GM21528 (cell line): ENCODE measurements around the gene MYADML2.
"Not testable (repeated sequence)": the region's sequence is repeated elsewhere in the genome, so short reads cannot be mapped to it uniquely, and the experiment has no call there.

Source experiments
- ATAC-seq: cut with Tn5 transposase; IDR thresholded peaks from one replicate; pipeline ENCODE4 v1.9.1; 2021; ENCODE audit warnings: mild to moderate bottlenecking, moderate library complexity; ENCODE audit not compliant: unreplicated experiment, low FRiP score

The MYADML2 gene

DNA sequence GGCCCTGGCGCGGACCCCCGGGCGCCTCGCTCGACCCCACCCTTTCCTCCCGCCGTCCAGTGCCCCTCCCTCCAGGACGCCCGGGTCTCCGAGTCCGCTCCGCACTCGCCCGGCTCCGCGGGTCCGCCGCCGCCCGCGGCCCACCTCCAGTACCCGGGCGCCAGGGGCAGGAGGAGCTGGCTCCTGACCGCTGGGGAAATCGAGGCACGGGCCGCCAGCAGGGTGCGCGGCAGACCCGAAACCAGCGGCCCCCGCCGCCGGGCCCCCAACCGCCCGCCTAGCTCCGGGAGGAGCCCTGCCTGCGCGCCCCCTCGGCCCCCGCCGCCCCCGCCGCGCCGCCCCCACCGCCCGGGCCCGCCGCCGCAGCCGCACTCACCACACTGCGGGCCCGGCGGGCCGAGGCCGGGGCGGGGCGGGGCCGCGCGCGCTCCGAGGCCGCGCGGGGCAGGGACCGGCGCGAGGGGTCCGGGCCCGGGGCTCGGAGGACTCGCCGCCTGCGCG is 19.8 kb downstream of the MYADML2 start:
- ATAC-seq, result peak; percentile 17

DNA sequence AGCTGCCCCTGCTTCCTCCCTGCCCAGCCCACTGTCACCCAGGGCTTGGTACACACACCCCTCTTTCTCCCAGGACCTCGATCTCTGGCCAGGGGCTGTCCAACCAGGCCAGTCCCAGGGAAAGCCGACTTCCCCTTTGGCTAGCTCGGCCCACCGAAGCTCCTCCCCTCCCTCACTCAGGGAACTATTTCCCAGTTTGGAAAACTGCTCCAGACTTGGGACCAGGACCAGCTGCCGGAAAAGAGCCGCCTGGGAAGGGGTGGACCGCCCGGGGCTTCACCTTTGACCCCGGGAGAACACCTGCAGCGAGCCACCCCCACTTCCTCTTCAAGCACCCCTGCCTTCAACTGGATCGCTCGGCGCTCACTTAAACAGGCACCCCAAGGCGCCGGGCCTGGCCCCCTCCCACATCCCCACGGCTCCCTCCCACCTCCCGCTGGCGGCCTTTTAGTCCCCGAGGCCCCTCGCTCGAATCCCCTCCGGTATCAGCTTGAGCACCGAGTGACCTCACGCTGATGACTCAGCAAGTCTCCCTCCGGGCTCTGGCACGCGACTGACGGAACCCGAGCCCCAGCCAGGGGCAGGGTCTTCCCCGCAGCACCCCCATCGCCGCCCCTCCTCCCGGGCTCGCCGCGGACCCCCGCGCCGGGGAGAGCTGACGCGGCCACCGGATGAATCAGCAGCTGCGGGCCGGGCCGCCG is 20.4 kb downstream of the MYADML2 start:
- peak; percentile 24 for ATAC-seq

DNA sequence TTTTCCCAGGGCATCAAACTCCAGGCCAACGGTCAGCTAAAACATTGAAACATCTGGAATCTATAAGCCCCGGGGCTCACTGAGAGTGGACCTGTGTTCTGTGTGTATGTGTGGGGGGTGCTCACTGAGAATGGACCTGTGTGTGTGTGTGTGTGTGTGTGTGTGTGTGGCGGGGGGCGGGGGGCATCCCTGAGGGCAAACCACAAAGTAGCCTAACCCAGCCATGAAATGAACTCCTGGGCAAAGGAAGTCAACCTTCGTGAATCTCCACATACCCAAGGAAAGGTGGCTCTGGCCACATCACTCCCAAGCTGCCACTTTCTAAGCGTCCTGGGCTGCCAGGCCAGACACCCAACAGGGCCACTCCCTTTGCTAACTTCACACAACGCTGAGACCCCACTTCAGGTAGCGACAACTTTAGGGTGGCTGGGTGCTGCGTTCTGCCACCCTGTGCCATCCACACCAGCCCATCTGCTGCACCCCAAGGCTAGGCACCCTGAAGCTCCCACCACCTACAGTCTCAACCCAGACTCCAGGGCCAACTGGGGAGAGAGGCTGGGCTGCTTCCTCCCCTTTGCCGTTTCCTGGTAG is 21.1 kb downstream of the MYADML2 start:
- ATAC-seq, result no peak

DNA sequence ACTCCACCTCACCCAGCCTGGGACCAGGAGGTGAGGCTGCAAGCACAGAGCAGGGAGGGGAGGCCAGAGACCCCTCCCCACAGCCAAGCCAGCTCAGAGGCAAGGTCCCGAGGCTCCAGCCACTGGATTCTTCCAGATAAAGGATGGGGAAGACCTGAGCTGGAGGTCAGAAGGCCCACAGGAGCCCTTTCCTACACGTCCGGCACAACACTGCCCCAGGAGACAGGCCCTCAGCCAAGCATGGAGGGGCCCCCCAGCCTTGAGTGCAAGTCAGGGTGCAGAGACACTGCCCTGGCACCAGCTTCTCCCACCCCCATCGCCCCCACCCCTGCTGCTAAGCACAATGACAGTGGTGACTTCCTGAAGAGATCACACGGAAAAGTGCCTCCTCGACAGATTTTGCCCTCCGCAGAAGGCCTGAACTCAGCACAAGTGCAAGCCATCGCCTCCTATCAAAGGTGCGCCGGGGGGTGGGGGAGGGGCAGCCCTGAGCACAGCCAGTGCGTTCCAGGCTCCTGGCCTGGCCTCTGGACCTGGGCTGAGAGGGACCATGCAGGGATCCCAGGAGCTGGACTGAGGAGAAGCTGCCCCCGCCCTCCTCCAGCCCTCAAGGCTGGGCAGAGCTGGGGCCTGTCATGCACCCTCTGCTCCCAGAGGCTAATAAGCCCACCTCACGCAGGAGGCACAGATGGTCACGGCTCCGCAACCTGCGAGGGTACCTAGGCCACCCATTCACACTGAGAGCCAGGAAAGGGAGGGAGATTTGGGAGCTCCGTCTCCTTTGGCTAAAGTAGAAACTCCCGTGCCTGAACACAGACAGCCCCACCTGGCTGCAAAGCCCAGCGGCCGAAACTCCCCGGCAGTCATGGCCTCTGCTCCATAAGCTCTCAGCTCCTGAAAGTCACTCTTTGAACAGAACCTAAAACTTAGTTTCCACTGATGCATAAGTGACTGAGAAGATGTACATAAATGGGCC is 22.2 kb downstream of the MYADML2 start:
- no peak for ATAC-seq

DNA sequence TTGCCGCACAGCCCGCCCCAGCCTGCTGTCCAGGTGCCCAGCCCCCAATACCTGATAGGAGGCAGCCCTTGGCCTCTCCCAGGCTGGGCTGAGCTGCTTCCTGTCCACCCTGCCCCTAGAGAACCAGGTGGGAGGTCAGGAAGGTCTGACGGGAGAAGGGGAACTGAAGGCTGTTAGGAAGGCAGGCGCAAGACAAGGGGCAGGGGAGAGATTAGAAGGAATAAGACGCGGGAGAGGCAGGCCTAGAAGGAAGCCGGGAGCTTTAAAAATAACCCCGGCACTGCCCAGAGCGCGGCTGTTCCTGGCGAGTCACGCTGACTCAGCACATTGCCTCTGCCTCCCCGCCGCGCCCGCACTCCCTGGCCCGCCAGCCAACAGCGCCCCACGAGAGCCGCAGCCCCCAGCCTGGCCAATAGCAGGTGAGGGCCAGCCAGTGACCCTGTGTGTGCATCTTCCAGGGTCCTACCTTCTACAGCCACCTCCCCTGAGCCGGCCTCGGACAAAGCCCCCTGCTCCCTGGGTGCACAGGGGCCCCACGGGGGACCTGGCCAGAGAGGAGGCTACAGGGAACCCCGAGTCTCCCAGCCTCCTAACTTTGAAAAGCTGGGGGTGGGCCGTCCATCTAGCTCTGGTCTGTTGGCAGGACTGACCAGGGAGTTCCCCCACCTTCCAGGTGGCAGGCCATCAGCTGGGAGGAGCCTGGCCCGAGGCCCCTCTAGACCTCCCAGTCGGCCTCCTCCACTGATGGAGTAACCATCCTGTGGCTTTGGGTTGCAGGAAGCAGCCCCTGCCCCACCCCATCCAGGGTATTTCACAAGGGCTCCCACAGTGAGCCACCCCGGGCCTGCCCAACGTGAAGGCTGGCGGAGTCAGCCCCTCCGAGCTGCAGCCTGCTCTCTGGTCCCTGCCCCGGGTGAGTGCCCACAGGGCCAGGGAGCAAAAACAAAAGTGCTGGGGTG is 23.5 kb downstream of the MYADML2 start:
- no peak for ATAC-seq

DNA sequence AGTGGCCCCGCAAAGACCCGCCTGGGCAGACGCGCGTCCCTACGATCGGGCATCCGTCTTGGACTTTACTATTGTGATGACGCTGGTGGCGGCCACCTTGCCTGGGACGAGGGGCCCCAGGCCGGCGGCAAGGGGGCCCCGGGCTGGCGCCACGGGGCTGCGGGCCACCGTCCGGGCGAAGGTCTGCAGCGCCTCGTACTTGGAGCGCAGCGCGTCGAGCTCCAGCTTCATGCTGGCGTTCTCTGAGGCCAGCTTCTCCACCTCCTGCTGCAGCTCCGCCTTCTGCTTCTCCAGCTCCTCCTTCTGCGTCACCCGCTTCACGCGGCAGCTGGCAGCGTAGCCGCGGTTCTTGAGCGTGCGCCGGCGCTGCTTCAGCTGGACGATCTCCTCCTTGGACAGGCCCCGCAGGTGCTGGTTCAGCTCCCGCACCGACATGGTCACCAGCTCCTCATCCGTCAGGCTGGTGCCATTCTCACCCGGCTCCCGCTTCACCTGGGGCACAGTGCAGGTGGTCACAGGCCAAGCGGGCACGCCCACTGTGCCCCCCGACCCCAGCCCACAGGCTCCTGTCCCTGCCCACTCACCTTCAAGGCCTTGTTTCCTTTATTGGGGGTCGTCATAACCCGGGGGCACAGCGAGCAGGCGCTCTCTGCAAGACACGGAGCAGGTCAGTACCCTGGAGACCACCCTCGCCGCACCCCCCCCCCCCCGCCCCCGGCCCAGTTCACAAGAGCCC is 24.3 kb downstream of the MYADML2 start:
- no peak for ATAC-seq

DNA sequence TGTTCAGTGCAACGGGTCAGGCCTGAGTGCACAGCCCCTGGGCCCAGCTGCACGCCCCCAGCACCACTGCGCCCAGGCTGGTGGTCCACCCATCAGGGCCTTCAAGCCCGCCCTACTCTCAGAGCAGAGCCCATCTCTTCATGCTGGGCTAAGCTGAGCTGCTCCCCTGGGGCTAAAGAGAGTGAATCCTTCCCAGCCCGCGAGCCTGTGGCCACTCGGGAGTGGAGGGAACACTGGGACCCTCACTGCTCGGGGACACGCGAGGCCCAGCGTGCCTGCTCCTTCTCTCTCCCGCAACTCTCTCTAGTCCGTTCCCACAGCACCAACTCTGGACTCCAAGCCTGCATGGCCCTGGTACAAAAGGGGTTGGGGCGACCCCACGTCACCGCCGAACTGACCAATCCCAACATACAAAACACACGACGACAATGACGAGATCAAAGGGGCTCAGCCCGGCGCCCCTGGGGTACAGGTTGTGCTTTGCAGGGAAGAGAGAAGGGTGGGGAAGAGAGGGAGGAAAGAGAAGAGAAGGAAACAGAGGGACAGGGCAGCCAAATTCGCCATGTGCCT is 25.0 kb downstream of the MYADML2 start:
- no peak for ATAC-seq

DNA sequence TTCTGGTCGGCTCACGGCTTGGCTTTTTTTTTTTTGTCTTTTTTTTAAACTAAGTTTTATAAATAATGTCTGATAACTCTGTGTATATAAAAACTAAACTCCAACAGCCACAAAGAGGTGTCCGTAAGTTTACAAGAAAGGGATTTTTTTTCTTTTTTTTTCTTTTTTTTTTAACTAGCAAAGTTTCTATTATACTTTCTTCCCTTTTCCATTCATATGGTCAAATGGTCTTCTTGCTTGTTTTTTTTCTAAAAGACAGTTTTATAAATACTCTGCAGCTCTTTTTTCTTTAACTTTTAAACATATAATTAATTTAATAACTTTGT is 25.5 kb downstream of the MYADML2 start:
- ATAC-seq, result no peak

DNA sequence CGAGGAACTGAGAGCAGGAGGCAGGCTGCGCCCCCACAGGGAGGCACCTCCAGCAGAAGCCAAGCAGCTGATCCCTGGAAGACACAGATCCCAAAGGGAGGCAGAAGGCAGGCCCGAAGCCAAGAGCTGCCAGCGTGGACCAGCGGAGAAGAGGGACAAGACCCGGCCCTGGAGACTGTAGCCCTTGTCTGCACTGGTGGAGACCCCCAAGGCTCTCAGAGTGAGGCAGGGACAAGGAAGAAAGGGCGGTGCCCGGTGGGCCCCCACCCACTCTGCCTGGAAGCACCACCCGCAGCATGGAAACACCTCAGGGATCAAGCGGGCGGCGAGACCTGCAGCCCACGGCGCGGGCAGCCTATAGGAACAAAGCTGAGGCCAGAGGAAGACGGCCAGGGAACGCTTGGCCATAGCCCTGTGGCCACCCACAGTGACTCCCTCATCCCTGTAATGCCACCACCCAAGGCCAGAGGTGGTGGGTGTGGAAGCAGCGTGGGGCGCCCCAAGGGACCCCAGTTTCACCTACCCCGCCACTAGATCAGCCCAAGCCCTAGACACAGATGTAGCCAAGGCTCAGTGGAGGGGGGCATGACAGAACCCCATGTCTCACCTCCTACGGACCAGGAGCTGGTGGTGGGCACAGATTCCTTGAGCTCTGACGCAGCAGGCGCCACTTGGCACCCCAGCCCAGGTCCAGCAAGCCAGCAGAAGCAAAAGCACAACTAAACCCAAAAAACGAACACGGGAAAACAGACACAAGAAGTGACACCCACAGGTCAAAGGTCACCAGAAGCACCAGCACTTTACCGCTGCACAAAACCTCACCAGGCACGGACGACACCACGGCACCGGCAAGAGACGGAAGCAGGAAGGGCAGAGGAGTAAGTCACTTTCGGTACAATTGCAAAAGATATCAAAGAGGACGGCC is 26.2 kb downstream of the MYADML2 start:
- no peak for ATAC-seq

DNA sequence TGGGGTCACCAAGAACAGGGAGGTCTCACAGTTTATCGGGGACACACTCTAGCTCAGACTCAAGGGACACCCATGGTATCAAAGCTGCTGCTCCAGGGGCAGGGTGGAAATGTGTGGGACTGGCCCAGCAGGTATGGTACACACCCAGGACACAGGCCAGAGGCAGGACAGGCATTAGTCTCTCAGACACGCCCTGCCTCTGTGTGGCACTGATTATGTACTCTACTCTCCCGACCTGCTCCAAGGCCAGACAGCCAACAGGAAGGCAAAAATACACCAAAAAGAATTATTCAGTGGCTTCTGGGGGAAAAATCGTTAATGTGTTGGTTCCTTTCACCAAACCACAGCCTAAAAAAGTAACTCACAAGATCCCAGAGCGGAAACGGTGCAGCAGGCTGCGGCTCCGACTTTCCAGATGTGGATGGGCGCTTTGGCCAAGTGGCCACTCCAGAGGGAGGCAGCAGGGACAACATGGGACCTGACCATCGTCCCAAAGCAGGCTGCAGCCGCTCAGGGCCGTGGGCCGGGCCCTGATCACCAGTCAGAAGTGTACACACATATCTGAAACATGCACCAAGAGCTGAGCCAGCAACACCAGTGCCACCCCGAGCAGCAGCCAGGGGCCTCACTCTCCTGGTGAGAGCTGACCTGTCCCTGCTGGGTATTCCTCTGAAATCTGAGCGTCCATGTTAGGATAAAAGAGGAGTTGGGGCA is 28.0 kb downstream of the MYADML2 start:
- ATAC-seq, result no peak

DNA sequence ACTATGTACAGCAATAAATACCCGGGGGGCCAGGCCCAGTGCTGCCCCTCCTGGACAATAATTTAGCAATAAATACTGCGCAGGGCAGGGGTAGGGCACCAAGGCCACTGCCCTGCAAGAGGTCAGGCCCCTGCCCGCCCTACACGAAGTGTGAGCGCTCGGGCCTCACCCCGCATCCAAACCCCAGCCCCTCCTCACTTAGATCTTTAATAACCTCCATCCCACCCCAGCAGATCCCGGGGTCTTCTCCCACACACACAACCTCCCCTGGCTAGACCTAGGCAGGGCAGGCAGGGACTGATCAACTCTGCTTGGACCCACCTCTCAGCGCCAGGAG is 28.7 kb downstream of the MYADML2 start:
- not testable (repeated sequence) for ATAC-seq

DNA sequence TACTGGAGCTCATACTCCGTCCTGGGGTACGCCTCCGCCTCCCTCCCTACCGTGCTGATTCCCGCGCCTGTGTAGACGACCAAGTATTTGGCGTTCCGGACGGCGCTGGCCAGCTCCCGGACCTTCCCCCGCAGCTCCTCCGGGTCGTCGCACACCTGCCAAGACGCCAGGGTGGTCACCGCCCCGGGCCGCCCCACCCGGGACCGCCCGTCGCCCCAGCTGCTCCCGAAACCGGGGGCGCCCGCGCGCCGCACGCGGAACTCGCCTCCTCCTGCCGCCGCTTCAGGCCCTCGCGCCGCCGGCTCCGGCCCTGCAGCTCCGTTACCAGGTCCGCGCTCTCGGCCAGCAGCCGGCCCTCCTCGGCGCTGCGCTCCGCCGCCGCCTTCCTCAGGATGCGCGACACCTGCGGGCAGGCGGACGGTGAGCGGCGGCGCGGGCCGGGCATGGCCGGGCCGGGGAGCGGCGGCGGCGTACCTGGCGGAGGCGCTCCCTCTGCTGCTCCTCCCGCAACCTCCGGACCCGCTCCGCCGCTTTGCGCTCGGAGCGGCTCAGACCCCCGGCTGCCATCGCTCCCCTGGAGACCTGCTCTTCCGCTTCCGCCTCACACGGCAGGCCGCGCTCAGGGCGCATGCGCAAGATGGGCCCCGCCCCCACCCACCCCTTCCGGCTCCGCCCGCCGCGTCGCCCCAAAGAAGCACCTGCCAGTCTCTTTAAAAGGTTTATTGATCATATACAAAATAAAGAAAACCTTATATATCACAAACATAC is 29.3 kb downstream of the MYADML2 start, which contains the start of gene SIRT7:
TSS of gene SIRT7 (minus strand) at position 612 of the 768 bp plus-strand sequence. CDS start at position 567, 45 bp downstream.
- ATAC-seq, result no peak

DNA sequence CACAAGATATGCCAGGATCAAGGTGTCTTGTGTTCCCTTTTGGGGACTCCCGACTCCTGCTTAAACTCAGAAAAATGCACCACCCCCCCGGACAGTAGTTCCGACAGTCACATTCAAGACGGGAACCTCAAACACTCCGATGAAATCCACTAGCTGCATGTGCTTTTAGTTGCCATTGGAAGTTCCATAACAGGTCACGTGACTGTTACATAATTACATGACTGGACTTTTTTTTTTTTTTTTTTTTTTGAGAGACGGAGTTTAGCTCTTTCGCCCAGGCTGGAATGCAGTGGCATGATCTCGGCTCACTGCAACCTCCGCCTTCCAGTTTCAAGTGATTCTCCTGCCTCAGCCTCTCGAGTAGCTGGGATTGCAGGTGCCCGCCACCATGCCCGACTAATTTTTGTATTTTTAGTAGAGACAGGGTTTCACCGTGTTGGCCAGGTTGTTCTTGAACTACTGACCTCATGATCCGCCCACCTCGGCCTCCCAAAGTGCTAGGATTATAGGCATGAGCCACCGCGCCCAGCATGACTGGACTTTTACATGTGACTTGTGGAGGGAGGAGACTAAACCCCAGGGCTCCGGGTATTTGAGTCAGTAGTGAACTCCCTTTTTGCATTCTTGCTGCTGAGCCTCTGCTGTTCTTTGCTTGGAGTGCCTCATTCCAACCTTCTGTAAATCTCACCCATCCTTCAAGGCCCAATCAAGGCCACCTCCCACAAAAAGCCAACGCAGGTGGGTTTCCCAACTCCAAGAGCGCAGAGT is 30.6 kb downstream of the MYADML2 start:
- ATAC-seq, result no peak

DNA sequence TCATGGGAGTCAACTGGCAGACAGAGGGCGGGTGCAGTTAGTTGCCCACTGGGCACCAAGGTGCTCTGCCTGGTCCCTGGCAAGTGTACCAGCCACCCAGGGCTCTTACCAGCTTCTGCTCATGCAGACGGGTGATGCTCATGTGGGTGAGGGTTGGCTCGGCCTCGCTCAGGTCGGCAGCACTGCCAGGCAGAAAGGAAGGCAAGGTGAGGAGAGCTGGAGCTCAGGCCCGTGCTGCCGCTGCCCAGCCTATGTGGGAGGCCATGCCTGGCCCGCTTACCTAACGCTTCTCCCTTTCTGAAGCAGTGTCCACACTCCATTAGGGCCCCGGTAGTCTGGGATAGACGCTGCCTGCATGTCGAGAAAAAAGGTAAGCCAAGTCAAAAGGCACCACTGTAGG is 31.7 kb downstream of the MYADML2 start:
- no peak for ATAC-seq

DNA sequence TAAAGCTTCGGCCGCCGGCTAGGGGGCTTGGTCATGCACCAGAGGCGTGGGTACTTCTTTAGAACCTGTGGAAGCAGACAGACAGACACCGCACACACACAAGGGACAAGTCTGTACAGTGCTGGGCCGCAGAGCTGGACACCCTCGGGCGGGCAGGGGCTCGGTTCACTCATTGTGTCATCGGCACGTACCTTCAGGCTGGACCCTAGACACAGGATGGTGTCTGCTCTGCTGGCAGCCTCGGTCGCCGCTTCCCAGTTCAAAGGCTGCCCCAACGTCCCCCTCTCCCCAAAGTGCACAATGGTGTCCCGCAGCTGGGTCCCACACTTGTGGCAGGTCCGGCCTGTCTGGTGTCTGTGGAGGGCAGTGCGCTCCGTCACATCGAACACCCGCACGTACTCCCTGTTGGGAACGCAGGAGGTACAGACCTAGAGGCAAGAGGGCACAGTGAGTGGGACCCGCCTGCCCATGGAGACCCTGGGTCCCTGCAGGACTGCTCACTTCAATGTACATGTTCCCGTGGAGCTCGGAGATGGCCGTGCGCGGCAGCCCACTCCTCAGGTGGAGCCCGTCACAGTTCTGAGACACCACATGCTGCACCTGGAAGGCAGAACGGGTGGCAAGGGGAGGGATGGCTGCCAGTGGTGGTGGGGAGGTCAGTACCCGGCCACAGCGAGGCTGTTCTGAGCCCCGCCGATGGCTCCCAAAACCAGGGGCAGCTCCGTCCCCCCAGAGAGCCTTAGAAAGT is 32.8 kb downstream of the MYADML2 start:
- no peak for ATAC-seq
